DMS79 treated with DMSO at 0.1 percent for 48 hours (cell line): Measurements from ENCODE around the gene TSPYL1.
A peak's percentile ranks its signal among the peaks of the same experiment; 100 is the strongest.
"Not testable (repeated sequence)": the region's sequence is repeated elsewhere in the genome, so short reads cannot be mapped to it uniquely, and the experiment has no call there.

Experiments
- DNase-seq: peaks from one replicate; lab custom pipeline; 2025; lab: John Stamatoyannopoulos, UW

TSPYL1 gene

GRCh38 chr6:116279232-116280160 is at the start of gene TSPYL1:
TSPYL1 (minus strand) TSS chr6:116279930; CDS start chr6:116279830, 100 bp downstream.
- peak; percentile 94 for DNase-seq

DNA sequence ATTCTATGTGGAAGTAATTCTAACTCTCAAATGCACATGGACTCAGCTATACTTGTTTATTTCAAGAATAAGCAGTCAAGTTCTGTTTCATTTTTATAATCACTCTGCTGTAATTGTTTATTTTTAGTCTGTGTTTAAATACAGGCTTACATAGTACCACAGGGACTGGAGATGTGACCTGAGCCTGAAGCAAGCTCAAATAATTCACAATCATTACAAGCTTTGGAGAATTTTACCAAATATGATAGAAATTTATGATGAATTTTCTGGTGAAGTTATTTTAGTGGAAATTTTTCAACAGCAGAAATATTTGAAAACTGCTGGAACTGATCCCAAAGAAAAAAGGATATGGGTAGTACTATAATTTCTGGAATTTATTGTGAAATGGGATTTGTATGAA is 49.4 kb upstream of the TSPYL1 start:
- no peak for DNase-seq

GRCh38 chr6:116328528-116328903 is 48.8 kb upstream of the TSPYL1 start:
- DNase-seq, result no peak

DNA sequence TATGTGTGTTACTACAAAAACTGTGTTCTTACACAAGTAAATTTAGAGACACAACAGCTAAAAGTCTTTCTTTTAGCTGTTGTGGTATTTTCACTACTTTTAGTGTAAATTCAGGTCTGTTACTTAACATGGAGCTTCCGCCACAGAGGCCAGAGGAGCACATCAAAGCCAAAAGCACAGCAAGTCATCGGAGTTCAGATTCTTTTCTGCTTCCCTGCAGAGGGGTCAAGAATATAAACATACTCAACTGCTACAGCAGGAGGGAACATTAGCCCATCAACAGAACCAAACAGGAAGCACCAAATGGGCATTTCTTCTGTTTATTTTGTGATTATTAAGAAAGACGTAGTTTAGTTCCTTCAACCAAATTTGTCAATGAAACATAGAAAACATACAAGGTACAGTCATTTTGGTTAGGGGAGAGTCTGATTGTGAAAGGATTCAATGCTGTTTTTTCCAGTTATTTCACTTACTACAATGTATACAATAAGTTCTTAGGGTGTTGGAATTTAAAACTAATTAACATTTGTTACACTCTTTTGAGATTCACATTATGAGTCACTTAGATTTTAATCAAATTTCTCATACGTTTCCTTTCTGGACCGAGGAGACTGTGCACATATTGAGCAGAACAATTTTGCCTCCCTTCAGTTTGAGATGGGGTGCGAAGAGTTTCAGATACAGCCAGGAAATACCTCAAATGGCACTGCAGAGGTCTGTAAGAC is 48.2 kb upstream of the TSPYL1 start:
- DNase-seq, result no peak

GRCh38 chr6:116326996-116327395 is 47.3 kb upstream of the TSPYL1 start:
- DNase-seq, result no peak

DNA sequence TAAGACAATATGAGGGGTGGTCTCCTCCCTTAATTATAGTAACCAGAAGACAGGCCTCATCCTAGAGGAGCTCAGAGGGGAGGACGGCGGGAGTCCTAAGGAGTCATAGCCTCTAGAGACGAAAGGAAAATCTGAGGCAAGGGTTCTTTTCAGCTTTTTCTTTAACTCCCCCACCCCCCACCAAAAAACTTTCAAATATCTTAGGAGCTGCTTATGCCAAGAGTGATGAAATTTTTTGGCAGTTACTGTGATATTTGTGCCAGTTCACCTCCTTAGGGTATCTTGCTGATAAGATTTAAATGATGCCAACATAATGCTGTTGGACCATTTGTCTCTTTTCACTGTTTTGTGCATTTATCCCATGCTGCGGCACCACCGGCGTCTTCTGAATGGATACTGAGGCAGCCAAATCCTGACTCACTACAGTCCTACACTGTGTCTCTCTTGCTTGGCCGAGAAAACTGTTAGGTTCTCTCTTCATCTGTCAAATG is 46.5 kb upstream of the TSPYL1 start:
- DNase-seq, result no peak

GRCh38 chr6:116325634-116326132 is 46.0 kb upstream of the TSPYL1 start:
- not testable (repeated sequence) for DNase-seq

DNA sequence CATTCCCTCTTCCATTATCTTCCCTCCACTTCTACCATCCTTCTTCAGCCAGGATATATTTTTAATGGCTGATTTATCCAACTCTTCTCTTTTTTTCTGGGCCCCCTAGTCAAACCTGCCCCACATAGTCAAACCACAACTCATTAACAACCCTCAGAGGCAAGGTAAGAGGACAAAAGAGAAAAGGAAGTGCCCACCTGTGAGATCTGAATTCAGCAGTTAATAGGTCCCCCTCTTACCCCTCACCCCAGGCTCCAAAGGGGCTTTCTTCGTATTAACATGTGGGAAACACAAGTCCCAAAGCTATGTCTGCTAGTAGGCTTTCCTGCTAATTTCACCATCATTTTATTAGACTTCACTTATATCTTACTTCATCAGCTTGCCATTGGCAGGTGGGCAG is 44.1 kb upstream of the TSPYL1 start:
- no peak for DNase-seq

GRCh38 chr6:116321933-116322332 is 42.2 kb upstream of the TSPYL1 start:
- not testable (repeated sequence) for DNase-seq

- DNase-seq, result no peak
These were observed 37.2 kb upstream of the TSPYL1 start for GRCh38 chr6:116316772-116317467.

- DNase-seq, result no peak
These were observed 35.1 kb upstream of the TSPYL1 start for GRCh38 chr6:116314878-116315277.

GRCh38 chr6:116314218-116314617 is 34.5 kb upstream of the TSPYL1 start:
- no peak for DNase-seq

DNA sequence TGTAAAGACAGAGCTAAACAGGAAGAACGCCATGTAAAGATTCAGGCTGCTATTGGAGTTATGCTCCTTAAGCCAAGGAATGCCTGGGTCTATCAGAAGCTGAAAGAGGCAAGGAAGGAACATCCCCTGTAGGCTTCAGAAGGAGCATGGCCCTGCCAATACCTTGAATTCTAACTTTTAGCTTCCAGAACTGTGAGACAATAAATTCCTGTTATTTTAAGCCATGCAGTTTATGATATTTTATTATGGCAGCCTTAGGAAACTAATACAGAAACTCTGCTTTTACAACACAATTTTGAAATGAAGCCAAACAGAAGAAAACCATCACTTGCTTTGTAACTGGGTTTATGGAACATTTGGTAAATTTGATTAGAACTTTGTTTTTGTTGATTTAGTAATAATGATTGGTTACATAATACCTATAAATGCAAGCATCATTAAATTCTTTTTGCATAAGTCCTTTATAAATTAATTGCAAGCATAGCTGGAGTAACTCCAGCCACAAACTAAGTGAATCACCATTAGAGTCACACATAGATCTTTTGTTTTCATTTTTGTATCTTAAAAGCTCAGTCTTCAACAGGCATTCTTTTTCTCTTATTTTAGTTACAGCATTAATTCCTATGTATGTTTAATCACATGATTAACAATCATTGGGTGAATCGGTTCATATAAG is 33.5 kb upstream of the TSPYL1 start:
- no peak for DNase-seq

DNA sequence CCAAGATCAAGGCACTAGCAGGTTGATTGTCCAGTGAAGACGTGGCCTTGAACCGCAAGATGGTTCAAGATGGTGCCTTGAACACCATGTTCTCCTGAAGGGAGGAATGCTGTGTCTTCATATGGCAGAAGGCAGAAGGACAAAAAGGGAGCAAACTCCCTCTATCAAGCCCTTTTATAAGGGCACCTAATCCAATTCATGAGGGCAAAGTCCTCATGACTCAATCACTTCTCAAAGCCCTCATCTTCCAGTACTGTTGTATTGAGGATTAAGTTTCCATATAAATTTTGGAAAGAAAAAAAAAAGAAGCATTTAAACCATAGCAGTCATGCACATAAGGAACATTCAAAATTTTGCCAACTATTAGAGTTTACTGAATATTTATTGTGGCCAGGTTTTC is 29.9 kb upstream of the TSPYL1 start:
- DNase-seq, result no peak

DNA sequence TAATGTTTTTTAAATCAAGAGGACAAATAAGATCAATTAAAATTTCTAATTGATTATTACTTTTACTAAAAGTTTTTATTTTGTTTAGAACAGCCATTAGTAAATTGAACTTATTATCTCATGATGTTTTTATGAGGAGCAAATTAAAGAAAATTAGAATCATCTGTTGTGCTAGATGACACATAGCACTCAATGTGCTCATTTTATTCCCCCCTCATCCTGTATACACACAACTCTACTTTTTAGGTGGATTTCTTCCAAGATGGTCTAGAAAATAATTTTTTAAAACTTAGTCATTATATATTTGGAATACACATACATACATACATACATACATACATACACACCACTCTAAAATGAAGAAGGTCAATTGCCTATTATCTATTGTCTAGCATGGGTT is 29.3 kb upstream of the TSPYL1 start:
- DNase-seq, result no peak

DNA sequence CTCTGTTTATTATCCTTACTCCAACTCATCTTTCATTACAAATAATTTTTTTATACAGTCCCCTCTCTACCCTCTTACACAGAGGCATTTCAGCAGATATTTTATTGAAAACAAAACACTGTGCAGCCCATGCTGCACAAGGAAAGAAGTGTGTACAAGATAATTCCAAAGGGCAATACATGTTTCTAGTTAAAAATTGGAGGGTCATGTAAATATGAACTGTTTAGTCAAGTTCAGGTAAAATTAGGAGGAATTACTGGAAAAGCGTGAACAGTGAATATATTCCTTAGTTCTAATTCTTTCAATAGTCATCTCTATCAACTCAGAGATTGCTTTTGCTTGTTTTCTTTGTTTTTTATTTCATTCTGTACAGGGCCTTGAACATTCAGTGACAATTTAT is 27.9 kb upstream of the TSPYL1 start:
- DNase-seq, result no peak

- no peak for DNase-seq
These were observed 27.3 kb upstream of the TSPYL1 start for GRCh38 chr6:116307001-116307400.

DNA sequence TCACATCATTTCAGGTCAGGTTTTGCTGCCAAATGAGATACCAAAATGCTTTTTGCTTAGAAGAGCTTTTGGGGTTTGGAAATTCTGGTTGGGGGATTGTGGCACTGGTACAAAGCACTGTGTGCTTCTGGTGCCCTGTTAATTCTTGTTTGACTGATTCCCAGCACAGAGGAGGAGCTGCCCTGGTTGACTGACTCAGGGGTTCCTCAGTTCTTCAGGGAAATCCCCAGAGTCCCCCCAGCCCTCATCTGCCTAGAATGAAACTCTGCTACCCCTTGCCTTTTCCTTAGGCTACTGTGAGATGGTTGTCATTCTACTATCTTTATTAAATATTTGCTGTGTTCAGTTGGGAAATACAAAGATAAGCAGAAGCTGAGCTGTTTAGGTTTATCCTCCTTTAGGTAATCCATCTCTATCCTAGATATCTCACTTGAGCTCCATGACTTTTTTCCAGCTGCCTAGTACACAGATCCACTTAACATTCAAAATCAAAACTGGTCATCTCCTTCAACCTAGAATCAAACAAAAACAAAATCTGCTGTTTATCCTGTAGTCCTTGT is 24.9 kb upstream of the TSPYL1 start:
- DNase-seq, result no peak

- no peak for DNase-seq
These were observed 21.4 kb upstream of the TSPYL1 start for GRCh38 chr6:116301104-116301503.

- no peak for DNase-seq
These were observed 20.8 kb upstream of the TSPYL1 start for GRCh38 chr6:116300566-116300965.

- no peak for DNase-seq
These were observed 19.2 kb upstream of the TSPYL1 start for GRCh38 chr6:116298973-116299372.
